Type B pancreatic cell (in vitro differentiated cells): Measurements from ENCODE around the gene ACSS1. TPM values are rescaled to one million over a fixed set of nuclear protein-coding genes. Genes with fewer than 3 reads are reported as not detected.
A peak's percentile ranks its signal among the peaks of the same experiment; 100 is the strongest.

Experiments used
- DNase-seq: peaks from one replicate; pipeline ENCODE4 v3.0.0; 2021; ENCODE audit warnings: mixed read lengths; ENCODE audit not compliant: unreplicated experiment; ENCODE audit errors: extremely low spot score
- H3K27ac Mint-ChIP-seq: 2 replicates; pipeline ENCODE4 v1.8.0; 2021; ENCODE audit warnings: mild to moderate bottlenecking, mixed read lengths
- H3K27me3 Mint-ChIP-seq: 2 replicates; pipeline ENCODE4 v1.8.0; 2021; ENCODE audit warnings: mixed read lengths
- H3K36me3 Mint-ChIP-seq: 2 replicates; pipeline ENCODE4 v1.8.0; 2021; ENCODE audit warnings: mixed read lengths
- H3K4me1 Mint-ChIP-seq: one replicate; pipeline ENCODE4 v1.8.0; 2021; ENCODE audit warnings: mixed read lengths; ENCODE audit not compliant: unreplicated experiment
- H3K4me3 Mint-ChIP-seq: 2 replicates; pipeline ENCODE4 v1.8.0; 2021; ENCODE audit warnings: mild to moderate bottlenecking, mixed read lengths
- H3K9me3 Mint-ChIP-seq: 2 replicates; pipeline ENCODE4 v1.8.0; 2021; ENCODE audit warnings: mixed read lengths
- CTCF ChIP-seq: fragments of 200-600 bp; sonication (generic); conservative IDR thresholded peaks from 2 replicates; pipeline ENCODE4 v1.5.0; 2021; ENCODE audit warnings: antibody characterized with exemption, mild to moderate bottlenecking
- total RNA-seq: library from RNA; stranded (reverse); gene quantifications from 2 replicates; pipeline ENCODE4 v1.2.1, GENCODE V29; 2021; ENCODE audit warnings: low replicate concordance

Gene ACSS1
- total RNA-seq, 1 donor from 2014 or later, result 27.5 TPM

- Mint-ChIP-seq H3K36me3 (peaks cover 15% of the 10 kb centered on the region), H3K9me3 (no peaks in the 10 kb centered on the region), H3K27me3 (no peaks in the 10 kb centered on the region), H3K4me3 (no peak overlapping the region), H3K27ac (no peak overlapping the region), H3K4me1 (no peaks in the 10 kb centered on the region)
- DNase-seq, result peak; percentile 60
- TF ChIP-seq CTCF, result no peak
Measured at GRCh38 chr20:24960302-24960801, 97.6 kb downstream of the ACSS1 start.

GRCh38 chr20:24959591-24960301 lies 98.2 kb downstream of the ACSS1 start:
- Mint-ChIP-seq H3K9me3 (no peaks in the 10 kb centered on the region), H3K4me1 (no peaks in the 10 kb centered on the region), H3K27me3 (no peaks in the 10 kb centered on the region), H3K4me3 (no peak overlapping the region), H3K27ac (no peak overlapping the region), H3K36me3 (peaks cover 15% of the 10 kb centered on the region)
- peak; percentile 53 for DNase-seq
- no peak for TF ChIP-seq CTCF

- no peak overlapping the region for H3K4me3 Mint-ChIP-seq
- no peak for TF ChIP-seq CTCF
- H3K27ac Mint-ChIP-seq, result no peak overlapping the region
- no peaks in the 10 kb centered on the region for H3K9me3 Mint-ChIP-seq
- DNase-seq, result peak; percentile 65
- no peaks in the 10 kb centered on the region for H3K4me1 Mint-ChIP-seq
- H3K36me3 Mint-ChIP-seq, result peaks cover 11% of the 10 kb centered on the region
- no peaks in the 10 kb centered on the region for H3K27me3 Mint-ChIP-seq
Measured at GRCh38 chr20:24958506-24959385, 99.2 kb downstream of the ACSS1 start.

- no peak for TF ChIP-seq CTCF
- H3K27me3 Mint-ChIP-seq, result no peaks in the 10 kb centered on the region
- H3K27ac Mint-ChIP-seq, result no peak overlapping the region
- no peaks in the 10 kb centered on the region for H3K9me3 Mint-ChIP-seq
- no peaks in the 10 kb centered on the region for H3K4me1 Mint-ChIP-seq
- DNase-seq, result peak; percentile 48
- peaks cover 3% of the 10 kb centered on the region for H3K36me3 Mint-ChIP-seq
- H3K4me3 Mint-ChIP-seq, result no peak overlapping the region
Measured at GRCh38 chr20:24957326-24958016, 100.5 kb downstream of the ACSS1 start.

Other genes starting within 250 kb of the ACSS1 start
- not detected in 2 replicates for gene CST7, start 108.9 kb downstream of the ACSS1 start, total RNA-seq
- gene APMAP, start 65.4 kb downstream of the ACSS1 start, total RNA-seq, result 71.6 and 72.8 TPM in 2 replicates
- not detected in 2 replicates for gene VSX1, start 24.0 kb upstream of the ACSS1 start, total RNA-seq
- 64.1 and 78.3 TPM in 2 replicates for gene ENTPD6, start 137.6 kb upstream of the ACSS1 start, total RNA-seq
- 39.3 and 52.2 TPM in 2 replicates for gene PYGB, start 189.9 kb upstream of the ACSS1 start, total RNA-seq